AG04449 (cell line): ENCODE results near the gene IL24.

Experiments
- CTCF ChIA-PET: fragments of 350-600 bp; formaldehyde crosslinking; extraction: SDS; loops from one replicate; lab custom pipeline; 2021; ENCODE audit warnings: antibody characterized with exemption; lab: Yijun Ruan, JAX
- POLR2A ChIA-PET: fragments of 400-600, 350-600 bp; formaldehyde crosslinking; extraction: SDS; loops from one replicate; lab custom pipeline; 2020; ENCODE audit warnings: antibody characterized with exemption, inconsistent platforms; lab: Yijun Ruan, JAX
- DNase-seq: peaks from one replicate; pipeline ENCODE4 v3.0.0-alpha.2; 2010; ENCODE audit warnings: low read depth, low spot score
- H3K4me3 ChIP-seq: 2 replicates; pipeline ENCODE4 v1.5.1; 2011; ENCODE audit warnings: low read depth, mild to moderate bottlenecking, control low read depth, low read length
- TF ChIP-seq, protein P1 (sequence below): IDR thresholded peaks from one replicate; pipeline ENCODE4 v1.5.1; 2011; ENCODE audit warnings: mild to moderate bottlenecking, moderate library complexity, low read length, control low read depth, inconsistent platforms; ENCODE audit not compliant: insufficient read depth; ENCODE audit errors: missing control alignments

The IL24 gene

DNA sequence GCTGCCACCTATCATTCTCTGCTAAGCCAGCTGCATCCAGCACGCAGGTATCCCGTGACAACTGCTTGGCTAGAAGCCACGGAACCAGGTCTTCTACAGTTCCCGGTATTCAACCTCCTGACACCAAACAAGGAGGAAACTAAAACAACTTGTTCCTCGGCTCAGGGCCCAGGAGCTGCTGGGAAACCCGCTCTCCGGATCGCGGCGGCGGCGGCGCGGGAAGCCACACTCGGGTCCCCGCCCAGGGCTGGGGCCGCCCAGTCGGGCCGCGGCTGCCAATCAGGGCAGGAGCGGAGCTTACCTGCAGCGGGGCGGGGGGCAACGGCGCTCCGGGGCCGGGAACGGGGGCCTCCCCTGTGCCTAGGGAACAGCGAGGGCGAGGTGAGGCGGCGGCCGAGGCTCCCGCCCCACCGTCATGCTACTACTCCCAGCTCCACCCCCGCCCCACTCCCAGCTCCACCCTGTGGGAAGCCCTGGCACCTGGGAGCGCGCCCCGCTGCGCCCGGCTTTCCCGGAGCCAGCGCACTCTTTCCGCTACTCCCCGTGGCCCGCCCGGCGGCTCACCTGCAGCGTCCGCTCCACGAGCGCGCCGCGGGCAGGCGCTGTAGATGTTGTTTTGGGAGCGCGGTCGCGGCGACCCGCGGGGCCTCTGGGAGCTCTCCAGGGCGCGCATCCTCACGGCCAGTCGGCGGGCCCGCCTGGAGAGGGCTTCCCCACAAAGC, 12.1 kb downstream of the IL24 start:
- H3K4me3 ChIP-seq = peak overlapping the region; percentile 55
- TF ChIP-seq, protein P1, sequence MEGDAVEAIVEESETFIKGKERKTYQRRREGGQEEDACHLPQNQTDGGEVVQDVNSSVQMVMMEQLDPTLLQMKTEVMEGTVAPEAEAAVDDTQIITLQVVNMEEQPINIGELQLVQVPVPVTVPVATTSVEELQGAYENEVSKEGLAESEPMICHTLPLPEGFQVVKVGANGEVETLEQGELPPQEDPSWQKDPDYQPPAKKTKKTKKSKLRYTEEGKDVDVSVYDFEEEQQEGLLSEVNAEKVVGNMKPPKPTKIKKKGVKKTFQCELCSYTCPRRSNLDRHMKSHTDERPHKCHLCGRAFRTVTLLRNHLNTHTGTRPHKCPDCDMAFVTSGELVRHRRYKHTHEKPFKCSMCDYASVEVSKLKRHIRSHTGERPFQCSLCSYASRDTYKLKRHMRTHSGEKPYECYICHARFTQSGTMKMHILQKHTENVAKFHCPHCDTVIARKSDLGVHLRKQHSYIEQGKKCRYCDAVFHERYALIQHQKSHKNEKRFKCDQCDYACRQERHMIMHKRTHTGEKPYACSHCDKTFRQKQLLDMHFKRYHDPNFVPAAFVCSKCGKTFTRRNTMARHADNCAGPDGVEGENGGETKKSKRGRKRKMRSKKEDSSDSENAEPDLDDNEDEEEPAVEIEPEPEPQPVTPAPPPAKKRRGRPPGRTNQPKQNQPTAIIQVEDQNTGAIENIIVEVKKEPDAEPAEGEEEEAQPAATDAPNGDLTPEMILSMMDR = no peak
- POLR2A ChIA-PET = no interaction called here
- DNase-seq = no peak
- CTCF ChIA-PET = interaction anchor here (0.6 to 7.8 kb wide), 44 partner anchors 10 to 430 kb away, joined by 3 to 99 read pairs (median 5); partner anchors contain the start of genes DYRK3, EIF2D, IL20 and IL24

DNA sequence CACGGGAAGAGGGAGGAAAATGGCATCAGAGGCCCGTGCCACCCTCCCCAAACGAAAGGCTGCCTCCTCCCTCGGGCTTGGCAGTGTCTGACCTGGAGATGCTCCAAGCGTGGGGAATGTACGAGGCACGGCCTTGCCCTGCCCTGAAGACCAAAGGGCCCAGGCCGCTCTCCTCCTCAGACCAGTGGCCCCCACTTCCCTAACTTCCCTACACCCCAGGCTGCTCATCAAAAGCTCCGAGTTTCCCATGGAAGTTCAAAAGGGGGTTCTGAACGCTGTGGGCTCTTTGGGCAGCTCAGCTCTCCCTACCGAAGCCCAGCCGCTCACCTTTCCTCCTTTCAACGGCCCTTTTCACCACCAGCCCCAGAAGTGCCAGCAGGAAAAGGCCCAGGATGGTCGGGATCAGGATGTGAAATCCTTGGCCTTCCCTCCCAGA, 12.7 kb downstream of the IL24 start:
- TF ChIP-seq, protein P1 = no peak
- H3K4me3 ChIP-seq = peak overlapping the region; percentile 55
- ChIA-PET CTCF (interaction anchor here (0.6 to 7.8 kb wide), 35 partner anchors 9 to 420 kb away, joined by 3 to 99 read pairs (median 5); partner anchors contain the start of genes DYRK3, IL20 and IL24), POLR2A (no interaction called here)
- DNase-seq = no peak

DNA sequence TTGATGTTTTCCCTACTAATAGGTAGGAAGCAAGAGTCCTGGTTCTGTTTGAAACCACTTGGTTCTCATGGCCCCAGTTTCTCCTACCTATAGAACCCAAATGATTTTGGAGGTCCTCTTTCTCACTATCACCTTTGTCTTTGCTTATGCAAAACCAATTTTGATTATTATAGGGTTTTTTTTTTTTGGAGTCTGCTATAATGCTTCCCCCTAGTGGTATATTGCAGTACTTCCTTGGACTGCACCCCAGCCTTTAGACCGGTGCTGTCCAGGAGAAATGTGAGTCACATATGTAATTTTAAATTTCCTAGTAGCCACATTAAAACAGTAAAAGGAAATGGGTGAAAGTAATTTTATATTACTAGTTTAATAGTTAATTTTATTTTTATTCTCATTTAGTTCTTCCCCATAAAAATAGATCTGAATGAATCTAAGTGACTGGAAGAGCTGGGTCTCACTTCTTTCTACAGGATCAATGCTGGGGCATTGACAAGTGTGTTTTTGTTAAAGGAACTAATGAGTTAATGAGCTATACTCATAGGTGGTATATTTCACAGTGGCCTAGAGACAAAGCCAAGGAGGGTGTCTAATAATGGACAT, 13.9 kb downstream of the IL24 start:
- ChIA-PET CTCF (interaction anchor here (0.6 to 12.9 kb wide), 65 partner anchors 10 to 589 kb away, joined by 3 to 490 read pairs (median 9); partner anchors contain the start of genes DYRK3, FCAMR, FCMR and IL19), POLR2A (no interaction called here)
- no peak for DNase-seq
- no peak overlapping the region for H3K4me3 ChIP-seq
- TF ChIP-seq, protein P1 = peak; percentile 46

DNA sequence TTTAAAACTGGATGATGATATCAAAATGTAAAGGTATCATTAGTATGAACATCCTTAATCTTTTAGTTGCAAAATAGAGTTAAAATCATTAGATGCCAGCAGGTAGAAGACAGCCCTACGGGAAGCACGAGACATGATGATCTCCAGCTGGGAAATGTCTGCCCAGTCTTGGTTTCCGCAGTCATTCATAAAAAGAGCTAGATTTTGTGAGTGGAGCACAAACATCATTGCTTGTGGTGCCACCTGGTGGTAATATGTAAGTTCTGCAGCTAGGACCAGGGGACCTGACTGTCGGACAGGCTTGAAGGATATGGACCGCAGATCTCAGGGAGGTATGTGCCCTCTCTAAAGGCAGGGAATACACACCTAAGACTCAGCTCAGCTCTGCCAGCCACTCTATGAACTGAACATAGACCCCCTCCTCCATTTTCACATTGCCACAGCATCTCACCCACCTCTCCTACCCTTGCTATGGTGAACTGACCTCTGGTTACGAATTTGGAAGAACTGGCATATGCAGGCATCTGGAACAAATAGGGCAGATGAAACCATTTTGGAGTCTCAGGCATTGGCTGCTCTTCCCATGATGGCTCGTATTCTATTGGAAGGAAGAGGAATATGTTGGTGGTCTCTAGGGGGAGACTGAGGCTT, 15.3 kb downstream of the IL24 start:
- ChIA-PET CTCF (interaction anchor here (0.6 to 12.9 kb wide), 91 partner anchors 9 to 587 kb away, joined by 3 to 490 read pairs (median 6); partner anchors contain the start of genes DYRK3, FCMR, IKBKE and IL19), POLR2A (no interaction called here)
- DNase-seq = no peak
- TF ChIP-seq, protein P1 = peak; percentile 73
- no peak overlapping the region for H3K4me3 ChIP-seq

DNA sequence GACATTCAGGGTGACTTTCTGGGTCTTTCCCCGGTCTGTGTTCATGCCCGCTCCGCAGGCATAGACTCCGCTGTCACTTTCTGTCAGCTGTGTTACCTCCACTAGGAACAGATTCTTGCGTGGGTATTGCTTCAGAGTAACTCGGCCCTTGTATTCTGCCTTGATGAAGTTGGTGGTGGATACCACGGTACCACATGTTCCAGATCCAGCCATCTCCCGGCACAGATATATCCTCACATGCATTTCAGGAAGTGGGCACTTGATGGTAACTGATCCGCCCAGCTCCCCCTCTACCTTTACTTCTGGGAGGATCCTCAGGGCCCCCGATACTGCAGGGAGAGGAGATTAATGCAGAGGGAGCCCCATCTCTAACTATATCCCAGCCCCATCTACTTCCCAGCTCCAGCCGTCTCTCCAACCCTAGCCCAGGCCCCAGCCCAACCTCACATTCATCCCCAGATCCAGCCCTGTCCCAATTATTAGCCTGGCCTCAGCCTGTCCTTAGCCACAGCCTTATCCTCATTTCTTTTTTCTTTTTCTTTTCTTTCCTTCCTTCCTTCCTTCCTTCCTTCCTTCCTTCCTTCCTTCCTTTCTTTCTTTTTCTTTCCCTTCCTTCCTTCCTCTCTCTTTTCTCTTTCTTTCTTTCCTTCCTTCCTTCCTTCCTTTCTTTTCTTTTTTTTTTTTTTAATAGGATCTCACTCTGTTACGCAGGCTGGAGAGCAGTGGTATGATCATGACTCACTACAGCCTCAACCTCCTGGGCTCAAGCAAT, 16.7 kb downstream of the IL24 start:
- CTCF ChIA-PET = interaction anchor here (0.9 to 12.9 kb wide), 23 partner anchors 8 to 407 kb away, joined by 3 to 490 read pairs (median 17); partner anchors contain the start of genes DYRK3, IL20, IL24 and RASSF5
- DNase-seq = no peak
- no peak overlapping the region for H3K4me3 ChIP-seq
- POLR2A ChIA-PET = no interaction called here
- TF ChIP-seq, protein P1 = no peak
